ENCODE measurements around the gene ZC3H7B.

Gene ZC3H7B

DNA sequence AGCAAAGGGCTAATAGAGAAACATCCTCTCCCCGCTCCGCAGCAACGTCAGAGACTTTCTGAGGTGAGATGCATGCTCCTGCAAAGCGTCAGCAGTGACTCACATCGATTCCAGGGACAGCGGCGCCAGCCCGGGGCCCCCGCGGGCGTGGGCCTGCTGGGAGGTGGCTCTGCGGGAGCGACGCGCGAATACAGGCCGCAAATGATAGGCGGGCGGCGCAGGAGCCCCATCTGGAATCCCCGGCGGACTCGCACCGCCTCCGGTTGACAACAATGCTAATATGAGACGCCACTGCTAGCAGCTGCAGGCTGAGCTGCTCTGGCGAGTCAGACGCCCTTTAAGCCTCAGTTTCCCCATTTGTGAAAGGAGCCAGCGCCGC lies 15.9 kb upstream of the ZC3H7B start:
- Histone ChIP-seq H3K36me3 (ENCODE audit: insufficient read depth, low read length) (peaks cover 1% of the 10 kb centered on the region; the same call in 1 of the 2 replicates), H3K27me3 (ENCODE audit: insufficient read depth, low read length, poor library complexity, severe bottlenecking) (no peaks in the 10 kb centered on the region), H3K4me3 (ENCODE audit: low read length, poor library complexity, severe bottlenecking) (peak overlapping the region; percentile 88), H3K79me2 (ENCODE audit: insufficient read depth, low read length) (peaks cover 53% of the 10 kb centered on the region), H3F3A (ENCODE audit: low read depth) (no peaks in the 10 kb centered on the region), H3K4me2 (ENCODE audit: low read depth, low read length, poor library complexity, severe bottlenecking) (peak overlapping the region; percentile 89), H3K9me3 (ENCODE audit: insufficient read depth, low read depth, low read length) (no peaks in the 10 kb centered on the region), H3K9ac (ENCODE audit: low read depth, low read length, poor library complexity, severe bottlenecking) (peak overlapping the region; percentile 80), H3K9me2 (replicated peaks; ENCODE audit: low read depth, low read length) (no peaks in the 10 kb centered on the region), H3K4me1 (ENCODE audit: insufficient read depth, low read length, poor library complexity, severe bottlenecking) (peaks cover 37% of the 10 kb centered on the region), H2AFZ (ENCODE audit: low read length) (peak overlapping the region; percentile 70), H4K20me1 (ENCODE audit: insufficient read depth, low read length, poor library complexity, severe bottlenecking) (peaks cover 12% of the 10 kb centered on the region)
- TF ChIP-seq EZH2phosphoT487 (IDR thresholded peaks at IDR 0.05; ENCODE audit: borderline replicate concordance): no peak
- TF ChIP-seq, protein P1, sequence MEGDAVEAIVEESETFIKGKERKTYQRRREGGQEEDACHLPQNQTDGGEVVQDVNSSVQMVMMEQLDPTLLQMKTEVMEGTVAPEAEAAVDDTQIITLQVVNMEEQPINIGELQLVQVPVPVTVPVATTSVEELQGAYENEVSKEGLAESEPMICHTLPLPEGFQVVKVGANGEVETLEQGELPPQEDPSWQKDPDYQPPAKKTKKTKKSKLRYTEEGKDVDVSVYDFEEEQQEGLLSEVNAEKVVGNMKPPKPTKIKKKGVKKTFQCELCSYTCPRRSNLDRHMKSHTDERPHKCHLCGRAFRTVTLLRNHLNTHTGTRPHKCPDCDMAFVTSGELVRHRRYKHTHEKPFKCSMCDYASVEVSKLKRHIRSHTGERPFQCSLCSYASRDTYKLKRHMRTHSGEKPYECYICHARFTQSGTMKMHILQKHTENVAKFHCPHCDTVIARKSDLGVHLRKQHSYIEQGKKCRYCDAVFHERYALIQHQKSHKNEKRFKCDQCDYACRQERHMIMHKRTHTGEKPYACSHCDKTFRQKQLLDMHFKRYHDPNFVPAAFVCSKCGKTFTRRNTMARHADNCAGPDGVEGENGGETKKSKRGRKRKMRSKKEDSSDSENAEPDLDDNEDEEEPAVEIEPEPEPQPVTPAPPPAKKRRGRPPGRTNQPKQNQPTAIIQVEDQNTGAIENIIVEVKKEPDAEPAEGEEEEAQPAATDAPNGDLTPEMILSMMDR (conservative IDR thresholded peaks at IDR 0.05; ENCODE audit: low read length): no peak

DNA sequence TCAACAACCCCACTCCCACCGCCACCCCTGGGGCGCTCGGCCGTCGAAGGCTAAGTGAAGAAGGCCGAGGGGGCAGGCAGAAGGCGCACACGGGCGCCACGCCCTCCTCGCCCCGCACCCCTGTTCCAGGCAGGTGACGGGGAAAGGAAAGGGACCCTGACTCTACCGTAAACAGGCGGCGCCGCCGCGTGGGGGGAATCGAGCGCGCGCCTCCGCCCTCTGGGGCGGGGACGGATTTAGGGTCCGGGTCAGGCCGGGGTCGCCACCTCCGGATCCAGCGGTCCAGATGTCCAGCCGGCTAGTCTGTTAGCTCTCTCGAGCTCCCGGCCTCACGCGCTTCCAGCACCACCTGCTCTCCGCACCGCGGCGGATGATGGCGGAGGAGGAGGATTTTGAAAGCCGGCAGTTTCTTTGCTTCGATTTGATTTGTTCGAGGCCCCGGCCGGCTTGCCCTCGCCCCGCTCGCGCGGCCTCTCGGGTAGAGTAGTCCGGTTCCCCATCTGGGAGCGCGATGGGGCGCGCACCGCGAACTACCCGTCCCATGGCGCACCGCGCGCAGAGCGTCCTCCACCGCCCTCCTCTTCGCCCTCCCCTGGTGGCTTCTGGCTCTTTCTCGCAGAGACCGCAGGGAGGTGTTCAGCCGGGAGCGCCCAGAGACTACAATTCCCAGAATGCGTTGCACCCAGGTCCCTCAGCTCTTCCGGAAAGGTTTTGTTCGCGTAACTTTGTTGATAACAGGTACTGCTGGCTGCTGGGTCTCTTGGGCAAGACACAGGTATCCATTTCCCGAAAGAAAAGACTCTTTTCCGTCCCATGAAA lies 15.3 kb upstream of the ZC3H7B start, which contains the start of gene RANGAP1:
TSS of gene RANGAP1 (minus strand) at position 368 of the 819 bp plus-strand sequence. CDS start 5,143 bp downstream, outside the sequence.
- Histone ChIP-seq H3F3A (ENCODE audit: low read depth) (no peaks in the 10 kb centered on the region), H2AFZ (ENCODE audit: low read length) (peak within 1 kb of the TSS; percentile 89), H3K9me3 (ENCODE audit: insufficient read depth, low read depth, low read length) (no peaks in the 10 kb centered on the region), H3K27me3 (ENCODE audit: insufficient read depth, low read length, poor library complexity, severe bottlenecking) (no peaks in the 10 kb centered on the region), H3K79me2 (ENCODE audit: insufficient read depth, low read length) (peaks cover 47% of the 10 kb centered on the region), H3K9ac (ENCODE audit: low read depth, low read length, poor library complexity, severe bottlenecking) (peak within 1 kb of the TSS; percentile 80), H3K9me2 (replicated peaks; ENCODE audit: low read depth, low read length) (no peaks in the 10 kb centered on the region), H3K4me1 (ENCODE audit: insufficient read depth, low read length, poor library complexity, severe bottlenecking) (peaks cover 35% of the 10 kb centered on the region), H3K4me3 (ENCODE audit: low read length, poor library complexity, severe bottlenecking) (peak within 1 kb of the TSS; percentile 88), H3K36me3 (ENCODE audit: insufficient read depth, low read length) (no peaks in the 10 kb centered on the region), H3K4me2 (ENCODE audit: low read depth, low read length, poor library complexity, severe bottlenecking) (peak within 1 kb of the TSS; percentile 89), H4K20me1 (ENCODE audit: insufficient read depth, low read length, poor library complexity, severe bottlenecking) (peaks cover 12% of the 10 kb centered on the region)
- no peak for TF ChIP-seq EZH2phosphoT487 (IDR thresholded peaks at IDR 0.05; ENCODE audit: borderline replicate concordance)
- TF ChIP-seq, protein P1 (conservative IDR thresholded peaks at IDR 0.05; ENCODE audit: low read length): no peak

GRCh38 chr22:41286639-41287091 lies 14.7 kb upstream of the ZC3H7B start:
- TF ChIP-seq, protein P1 (conservative IDR thresholded peaks at IDR 0.05; ENCODE audit: low read length): no peak
- TF ChIP-seq EZH2phosphoT487 (IDR thresholded peaks at IDR 0.05; ENCODE audit: borderline replicate concordance): no peak
- peak overlapping the region; percentile 83 for H3K4me3 ChIP-seq (ENCODE audit: low read length, poor library complexity, severe bottlenecking)
- H3K36me3 ChIP-seq (ENCODE audit: insufficient read depth, low read length): no peaks in the 10 kb centered on the region
- H3K4me1 ChIP-seq (ENCODE audit: insufficient read depth, low read length, poor library complexity, severe bottlenecking): peaks cover 29% of the 10 kb centered on the region
- peak overlapping the region; percentile 71 for H3K9ac ChIP-seq (ENCODE audit: low read depth, low read length, poor library complexity, severe bottlenecking)
- no peaks in the 10 kb centered on the region for H3F3A ChIP-seq (ENCODE audit: low read depth)
- H3K9me3 ChIP-seq (ENCODE audit: insufficient read depth, low read depth, low read length): no peaks in the 10 kb centered on the region
- no peaks in the 10 kb centered on the region for H3K27me3 ChIP-seq (ENCODE audit: insufficient read depth, low read length, poor library complexity, severe bottlenecking)
- peaks cover 12% of the 10 kb centered on the region for H4K20me1 ChIP-seq (ENCODE audit: insufficient read depth, low read length, poor library complexity, severe bottlenecking)
- peak overlapping the region; percentile 89 for H2AFZ ChIP-seq (ENCODE audit: low read length)
- H3K4me2 ChIP-seq (ENCODE audit: low read depth, low read length, poor library complexity, severe bottlenecking): peak overlapping the region; percentile 74
- H3K79me2 ChIP-seq (ENCODE audit: insufficient read depth, low read length): peaks cover 41% of the 10 kb centered on the region
- no peaks in the 10 kb centered on the region for H3K9me2 ChIP-seq (replicated peaks; ENCODE audit: low read depth, low read length)
